ENCODE data around the gene ZNF534.

Gene ZNF534

GRCh38 chr19:52397310-52398080, 31.5 kb upstream of the ZNF534 start, which contains the start of gene ZNF528 (continued):
- TF ChIP-seq, protein P1, sequence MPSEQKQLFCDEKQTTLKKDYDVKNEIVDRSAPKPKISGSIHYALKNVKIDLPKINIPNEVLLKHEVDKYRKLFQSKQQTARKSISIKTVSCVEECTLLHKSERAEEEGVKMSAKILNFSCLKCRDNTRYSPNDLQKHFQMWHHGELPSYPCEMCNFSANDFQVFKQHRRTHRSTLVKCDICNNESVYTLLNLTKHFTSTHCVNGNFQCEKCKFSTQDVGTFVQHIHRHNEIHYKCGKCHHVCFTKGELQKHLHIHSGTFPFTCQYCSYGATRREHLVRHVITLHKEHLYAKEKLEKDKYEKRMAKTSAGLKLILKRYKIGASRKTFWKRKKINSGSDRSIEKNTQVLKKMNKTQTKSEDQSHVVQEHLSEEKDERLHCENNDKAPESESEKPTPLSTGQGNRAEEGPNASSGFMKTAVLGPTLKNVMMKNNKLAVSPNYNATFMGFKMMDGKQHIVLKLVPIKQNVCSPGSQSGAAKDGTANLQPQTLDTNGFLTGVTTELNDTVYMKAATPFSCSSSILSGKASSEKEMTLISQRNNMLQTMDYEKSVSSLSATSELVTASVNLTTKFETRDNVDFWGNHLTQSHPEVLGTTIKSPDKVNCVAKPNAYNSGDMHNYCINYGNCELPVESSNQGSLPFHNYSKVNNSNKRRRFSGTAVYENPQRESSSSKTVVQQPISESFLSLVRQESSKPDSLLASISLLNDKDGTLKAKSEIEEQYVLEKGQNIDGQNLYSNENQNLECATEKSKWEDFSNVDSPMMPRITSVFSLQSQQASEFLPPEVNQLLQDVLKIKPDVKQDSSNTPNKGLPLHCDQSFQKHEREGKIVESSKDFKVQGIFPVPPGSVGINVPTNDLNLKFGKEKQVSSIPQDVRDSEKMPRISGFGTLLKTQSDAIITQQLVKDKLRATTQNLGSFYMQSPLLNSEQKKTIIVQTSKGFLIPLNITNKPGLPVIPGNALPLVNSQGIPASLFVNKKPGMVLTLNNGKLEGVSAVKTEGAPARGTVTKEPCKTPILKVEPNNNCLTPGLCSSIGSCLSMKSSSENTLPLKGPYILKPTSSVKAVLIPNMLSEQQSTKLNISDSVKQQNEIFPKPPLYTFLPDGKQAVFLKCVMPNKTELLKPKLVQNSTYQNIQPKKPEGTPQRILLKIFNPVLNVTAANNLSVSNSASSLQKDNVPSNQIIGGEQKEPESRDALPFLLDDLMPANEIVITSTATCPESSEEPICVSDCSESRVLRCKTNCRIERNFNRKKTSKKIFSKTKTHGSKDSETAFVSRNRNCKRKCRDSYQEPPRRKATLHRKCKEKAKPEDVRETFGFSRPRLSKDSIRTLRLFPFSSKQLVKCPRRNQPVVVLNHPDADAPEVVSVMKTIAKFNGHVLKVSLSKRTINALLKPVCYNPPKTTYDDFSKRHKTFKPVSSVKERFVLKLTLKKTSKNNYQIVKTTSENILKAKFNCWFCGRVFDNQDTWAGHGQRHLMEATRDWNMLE (tag by site-specific recombination; conservative IDR thresholded peaks at IDR 0.05; ENCODE audit: low read depth) = peak; percentile 98
- TF ChIP-seq ZBTB48 (tag by site-specific recombination; IDR thresholded peaks at IDR 0.05) = no peak
- TF ChIP-seq GLIS1 (tag by site-specific recombination; IDR thresholded peaks at IDR 0.05) = peak; percentile 68; the same call in 1 of the 2 replicates
- TF ChIP-seq ZBTB11 (tag by site-specific recombination; conservative IDR thresholded peaks at IDR 0.05; ENCODE audit: low read depth) = peak; percentile 86
- no peak for TF ChIP-seq KLF7 (tag by site-specific recombination; IDR thresholded peaks at IDR 0.05; ENCODE audit: borderline replicate concordance)
- TF ChIP-seq, protein P2, sequence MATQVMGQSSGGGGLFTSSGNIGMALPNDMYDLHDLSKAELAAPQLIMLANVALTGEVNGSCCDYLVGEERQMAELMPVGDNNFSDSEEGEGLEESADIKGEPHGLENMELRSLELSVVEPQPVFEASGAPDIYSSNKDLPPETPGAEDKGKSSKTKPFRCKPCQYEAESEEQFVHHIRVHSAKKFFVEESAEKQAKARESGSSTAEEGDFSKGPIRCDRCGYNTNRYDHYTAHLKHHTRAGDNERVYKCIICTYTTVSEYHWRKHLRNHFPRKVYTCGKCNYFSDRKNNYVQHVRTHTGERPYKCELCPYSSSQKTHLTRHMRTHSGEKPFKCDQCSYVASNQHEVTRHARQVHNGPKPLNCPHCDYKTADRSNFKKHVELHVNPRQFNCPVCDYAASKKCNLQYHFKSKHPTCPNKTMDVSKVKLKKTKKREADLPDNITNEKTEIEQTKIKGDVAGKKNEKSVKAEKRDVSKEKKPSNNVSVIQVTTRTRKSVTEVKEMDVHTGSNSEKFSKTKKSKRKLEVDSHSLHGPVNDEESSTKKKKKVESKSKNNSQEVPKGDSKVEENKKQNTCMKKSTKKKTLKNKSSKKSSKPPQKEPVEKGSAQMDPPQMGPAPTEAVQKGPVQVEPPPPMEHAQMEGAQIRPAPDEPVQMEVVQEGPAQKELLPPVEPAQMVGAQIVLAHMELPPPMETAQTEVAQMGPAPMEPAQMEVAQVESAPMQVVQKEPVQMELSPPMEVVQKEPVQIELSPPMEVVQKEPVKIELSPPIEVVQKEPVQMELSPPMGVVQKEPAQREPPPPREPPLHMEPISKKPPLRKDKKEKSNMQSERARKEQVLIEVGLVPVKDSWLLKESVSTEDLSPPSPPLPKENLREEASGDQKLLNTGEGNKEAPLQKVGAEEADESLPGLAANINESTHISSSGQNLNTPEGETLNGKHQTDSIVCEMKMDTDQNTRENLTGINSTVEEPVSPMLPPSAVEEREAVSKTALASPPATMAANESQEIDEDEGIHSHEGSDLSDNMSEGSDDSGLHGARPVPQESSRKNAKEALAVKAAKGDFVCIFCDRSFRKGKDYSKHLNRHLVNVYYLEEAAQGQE (tag by site-specific recombination; IDR thresholded peaks at IDR 0.05) = no peak
- no peak for TF ChIP-seq BCL11A (tag by site-specific recombination; IDR thresholded peaks at IDR 0.05; ENCODE audit: low read depth)
- no peak for TF ChIP-seq ZNF670 (tag by site-specific recombination; IDR thresholded peaks at IDR 0.05; ENCODE audit: low read depth)
- TF ChIP-seq KLF10 (tag by site-specific recombination; IDR thresholded peaks at IDR 0.05) = no peak
- TF ChIP-seq ZNF324 (tag by site-specific recombination; IDR thresholded peaks at IDR 0.05) = peak; percentile 38; the same call in 1 of the 2 replicates
- no peak for TF ChIP-seq ZNF121 (tag by site-specific recombination; IDR thresholded peaks at IDR 0.05)
- no peak for TF ChIP-seq ZNF362 (tag by site-specific recombination; IDR thresholded peaks at IDR 0.05)
- TF ChIP-seq, protein P3, sequence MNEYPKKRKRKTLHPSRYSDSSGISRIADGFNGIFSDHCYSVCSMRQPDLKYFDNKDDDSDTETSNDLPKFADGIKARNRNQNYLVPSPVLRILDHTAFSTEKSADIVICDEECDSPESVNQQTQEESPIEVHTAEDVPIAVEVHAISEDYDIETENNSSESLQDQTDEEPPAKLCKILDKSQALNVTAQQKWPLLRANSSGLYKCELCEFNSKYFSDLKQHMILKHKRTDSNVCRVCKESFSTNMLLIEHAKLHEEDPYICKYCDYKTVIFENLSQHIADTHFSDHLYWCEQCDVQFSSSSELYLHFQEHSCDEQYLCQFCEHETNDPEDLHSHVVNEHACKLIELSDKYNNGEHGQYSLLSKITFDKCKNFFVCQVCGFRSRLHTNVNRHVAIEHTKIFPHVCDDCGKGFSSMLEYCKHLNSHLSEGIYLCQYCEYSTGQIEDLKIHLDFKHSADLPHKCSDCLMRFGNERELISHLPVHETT (tag by site-specific recombination; IDR thresholded peaks at IDR 0.05) = no peak
- peak; percentile 38; the same call in 1 of the 2 replicates for TF ChIP-seq GLIS2 (tag by site-specific recombination; IDR thresholded peaks at IDR 0.05)
- no peak for TF ChIP-seq ZNF580 (tag by site-specific recombination; IDR thresholded peaks at IDR 0.05)
- no peak for TF ChIP-seq FEZF1 (tag by site-specific recombination; IDR thresholded peaks at IDR 0.05)
- peak; percentile 22; the same call in 1 of the 2 replicates for TF ChIP-seq ZIC2 (tag by site-specific recombination; IDR thresholded peaks at IDR 0.05)
- no peak for TF ChIP-seq ZNF558 (tag by site-specific recombination; IDR thresholded peaks at IDR 0.05)
- TF ChIP-seq, protein P4, sequence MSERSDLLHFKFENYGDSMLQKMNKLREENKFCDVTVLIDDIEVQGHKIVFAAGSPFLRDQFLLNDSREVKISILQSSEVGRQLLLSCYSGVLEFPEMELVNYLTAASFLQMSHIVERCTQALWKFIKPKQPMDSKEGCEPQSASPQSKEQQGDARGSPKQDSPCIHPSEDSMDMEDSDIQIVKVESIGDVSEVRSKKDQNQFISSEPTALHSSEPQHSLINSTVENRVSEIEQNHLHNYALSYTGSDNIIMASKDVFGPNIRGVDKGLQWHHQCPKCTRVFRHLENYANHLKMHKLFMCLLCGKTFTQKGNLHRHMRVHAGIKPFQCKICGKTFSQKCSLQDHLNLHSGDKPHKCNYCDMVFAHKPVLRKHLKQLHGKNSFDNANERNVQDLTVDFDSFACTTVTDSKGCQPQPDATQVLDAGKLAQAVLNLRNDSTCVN (tag by site-specific recombination; optimal IDR thresholded peaks at IDR 0.05) = peak; percentile 15
- 0 out of 2 replicates have a peak, but pooled peaks have one; percentile 15 for TF ChIP-seq ZNF449 (tag by site-specific recombination; IDR thresholded peaks at IDR 0.05)
